Ishikawa (cell line): ENCODE results near the gene FAM81B.

Source experiments
- CREB1 ChIP-seq: IDR thresholded peaks from 2 replicates; pipeline ENCODE4 v1.6.1; 2012; ENCODE audit warnings: low read depth
- EP300 ChIP-seq: IDR thresholded peaks from 2 replicates; pipeline ENCODE4 v1.6.1; 2012; ENCODE audit warnings: borderline replicate concordance
- TAF1 ChIP-seq: IDR thresholded peaks from 2 replicates; pipeline ENCODE4 v1.6.1; 2012; ENCODE audit warnings: low read depth, mild to moderate bottlenecking
- TEAD4 ChIP-seq: IDR thresholded peaks from 2 replicates; pipeline ENCODE4 v1.6.1; 2012
- ZBTB7A ChIP-seq: IDR thresholded peaks from 2 replicates; pipeline ENCODE4 v1.6.1; 2012; ENCODE audit warnings: low read depth
- TF ChIP-seq, protein P1 (sequence below): IDR thresholded peaks from 2 replicates; pipeline ENCODE4 v1.6.1; 2012; ENCODE audit warnings: low read depth, mild to moderate bottlenecking

DNA sequence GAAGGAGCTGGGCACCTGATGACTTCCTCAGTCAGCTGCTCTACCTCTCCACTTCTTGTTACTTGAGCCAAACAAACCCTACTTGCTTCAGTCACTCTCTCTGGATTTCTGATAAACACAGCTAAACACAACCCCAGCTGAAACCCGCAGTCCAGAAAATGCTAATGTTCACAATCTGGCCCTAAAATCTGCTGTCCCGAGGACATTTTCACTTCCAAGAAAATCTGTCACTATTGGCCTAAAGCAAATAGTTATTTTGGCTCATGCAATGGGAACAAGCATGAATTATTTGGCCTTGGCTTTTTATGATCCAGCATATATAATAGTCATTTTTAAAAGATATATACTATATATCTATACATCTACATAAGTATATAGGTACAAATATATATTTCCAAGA lies 19.1 kb downstream of the FAM81B start:
- TF ChIP-seq, protein P1, sequence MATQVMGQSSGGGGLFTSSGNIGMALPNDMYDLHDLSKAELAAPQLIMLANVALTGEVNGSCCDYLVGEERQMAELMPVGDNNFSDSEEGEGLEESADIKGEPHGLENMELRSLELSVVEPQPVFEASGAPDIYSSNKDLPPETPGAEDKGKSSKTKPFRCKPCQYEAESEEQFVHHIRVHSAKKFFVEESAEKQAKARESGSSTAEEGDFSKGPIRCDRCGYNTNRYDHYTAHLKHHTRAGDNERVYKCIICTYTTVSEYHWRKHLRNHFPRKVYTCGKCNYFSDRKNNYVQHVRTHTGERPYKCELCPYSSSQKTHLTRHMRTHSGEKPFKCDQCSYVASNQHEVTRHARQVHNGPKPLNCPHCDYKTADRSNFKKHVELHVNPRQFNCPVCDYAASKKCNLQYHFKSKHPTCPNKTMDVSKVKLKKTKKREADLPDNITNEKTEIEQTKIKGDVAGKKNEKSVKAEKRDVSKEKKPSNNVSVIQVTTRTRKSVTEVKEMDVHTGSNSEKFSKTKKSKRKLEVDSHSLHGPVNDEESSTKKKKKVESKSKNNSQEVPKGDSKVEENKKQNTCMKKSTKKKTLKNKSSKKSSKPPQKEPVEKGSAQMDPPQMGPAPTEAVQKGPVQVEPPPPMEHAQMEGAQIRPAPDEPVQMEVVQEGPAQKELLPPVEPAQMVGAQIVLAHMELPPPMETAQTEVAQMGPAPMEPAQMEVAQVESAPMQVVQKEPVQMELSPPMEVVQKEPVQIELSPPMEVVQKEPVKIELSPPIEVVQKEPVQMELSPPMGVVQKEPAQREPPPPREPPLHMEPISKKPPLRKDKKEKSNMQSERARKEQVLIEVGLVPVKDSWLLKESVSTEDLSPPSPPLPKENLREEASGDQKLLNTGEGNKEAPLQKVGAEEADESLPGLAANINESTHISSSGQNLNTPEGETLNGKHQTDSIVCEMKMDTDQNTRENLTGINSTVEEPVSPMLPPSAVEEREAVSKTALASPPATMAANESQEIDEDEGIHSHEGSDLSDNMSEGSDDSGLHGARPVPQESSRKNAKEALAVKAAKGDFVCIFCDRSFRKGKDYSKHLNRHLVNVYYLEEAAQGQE = no peak
- no peak for TF ChIP-seq ZBTB7A
- TF ChIP-seq CREB1 = no peak
- no peak for TF ChIP-seq EP300
- TF ChIP-seq TAF1 = no peak
- no peak for TF ChIP-seq TEAD4
